Stomach (tissue), 4 donors: Measurements from ENCODE around the gene TNRC6A.

ENCODE experiments used
- CTCF ChIP-seq, 7 experiments: fragments of 450-650 bp in 4 of 7; fragments of 200-600 bp in 3 of 7; sonication (generic) in 3 of 7; IDR thresholded peaks; one replicate each; pipeline ENCODE4 v1.5.1; 2016 to 2019; ENCODE audit warnings: antibody characterized with exemption in 7 of 7, control low read depth in 2 of 7, mild to moderate bottlenecking in 1 of 7
- POLR2A ChIP-seq, 4 donors: fragments of 450-650 bp; IDR thresholded peaks; one replicate each; pipeline ENCODE4 v1.6.1; 2016; ENCODE audit warnings: antibody characterized with exemption in 4 of 4, control low read depth in 2 of 4, mild to moderate bottlenecking in 1 of 4, moderate library complexity in 1 of 4

GRCh38 chr16:24771779-24772157 lies 42.3 kb downstream of the TNRC6A start:
- TF ChIP-seq POLR2A (IDR thresholded peaks at IDR 0.05), result no peak
- TF ChIP-seq CTCF (IDR thresholded peaks at IDR 0.05), result no peak
